Stomach (tissue), 9 donors: ENCODE measurements around the gene FBXL2. TPM values are rescaled to one million over a fixed set of nuclear protein-coding genes. Genes with fewer than 3 reads are reported as not detected.
A peak's percentile ranks its signal among the peaks of the same experiment; 100 is the strongest.

Source experiments
- DNase-seq, 2 donors: peaks; one replicate each; pipeline versions ENCODE4 v3.0.0 to v3.0.0-alpha.2; 2013 to 2019
- H3K27ac ChIP-seq, 5 donors: fragments of 200-600 bp in 4 of 5; sonication (generic) in 4 of 5; one replicate each; pipeline ENCODE4 v1.5.1; 2013 to 2019; ENCODE audit warnings: mild to moderate bottlenecking in 1 of 5, moderate library complexity in 1 of 5
- H3K27me3 ChIP-seq, 3 donors: fragments of 200-600 bp; sonication (generic); one replicate each; pipeline ENCODE4 v1.5.1; 2017 to 2019; ENCODE audit warnings: mixed run types in 1 of 3
- H3K36me3 ChIP-seq, 4 donors: fragments of 200-600 bp; sonication (generic); 1 replicate in 3 of 4; 2 replicates in 1 of 4; pipeline ENCODE4 v1.5.1; 2016 to 2019
- H3K4me1 ChIP-seq, 4 donors: fragments of 200-600 bp; sonication (generic); one replicate each; pipeline ENCODE4 v1.5.1; 2016 to 2019
- H3K4me3 ChIP-seq, 4 donors: fragments of 200-600 bp; sonication (generic) in 3 of 4; one replicate each; pipeline ENCODE4 v1.5.1; 2016 to 2019; ENCODE audit warnings: mild to moderate bottlenecking in 1 of 4
- H3K9me3 ChIP-seq, 4 donors: fragments of 200-600 bp; sonication (generic); one replicate each; pipeline ENCODE4 v1.5.1; 2016 to 2019
- EP300 ChIP-seq: sonication (generic); formaldehyde crosslinking; IDR thresholded peaks from one replicate; pipeline ENCODE4 v1.6.1; 2017; ENCODE audit warnings: antibody characterized with exemption
- POLR2A ChIP-seq, 4 donors: fragments of 450-650 bp; IDR thresholded peaks; one replicate each; pipeline ENCODE4 v1.6.1; 2016; ENCODE audit warnings: antibody characterized with exemption in 4 of 4, control low read depth in 2 of 4, mild to moderate bottlenecking in 1 of 4, moderate library complexity in 1 of 4
- POLR2AphosphoS5 ChIP-seq, 3 donors: sonication (generic); formaldehyde crosslinking; IDR thresholded peaks; one replicate each; pipeline ENCODE4 v1.6.1; 2016; ENCODE audit warnings: antibody characterized with exemption in 3 of 3
- WGBS, 5 donors: extraction: QIAGEN DNeasy Blood & Tissue Kit in 3 of 5; methylation state at CpG; one replicate each; pipeline versions ENCODE4 v1.1.5 to v1.1.7; 2013 to 2018; 5-methylcytosine and 5-hydroxymethylcytosine counted together
- intact Hi-C: fragments of 100-400 bp; cut with DNase I; formaldehyde crosslinking; loops from one replicate; pipeline ENCODE4 v1.15.1; 2023; ENCODE audit warnings: low total_unique reads
- polyA plus RNA-seq, 3 donors: library from polyadenylated mRNA; stranded (reverse); fragments of 200-250 nt; gene quantifications; one replicate each; pipeline ENCODE4 v1.2.3, GENCODE V29; 2013
- total RNA-seq, 5 donors: library from RNA; depleted of rRNA; stranded (reverse); fragments of >200 nt; gene quantifications; one replicate each; pipeline versions ENCODE4 v1.1.0 to v1.2.3, GENCODE V29; 2014 to 2016
- TF ChIP-seq, protein P1 (sequence below), 7 experiments: fragments of 450-650 bp in 4 of 7; fragments of 200-600 bp in 3 of 7; sonication (generic) in 3 of 7; IDR thresholded peaks; one replicate each; pipeline ENCODE4 v1.5.1; 2016 to 2019; ENCODE audit warnings: antibody characterized with exemption in 7 of 7, control low read depth in 2 of 7, mild to moderate bottlenecking in 1 of 7
- donor health status: healthy with polysubstance abuse.
- donor health status: Bipolar disorder and iron deficiency.
- donor health status: healthy.

Gene FBXL2
- total and polyA plus RNA-seq, 8 donors = 0.46 to 62.4 (median 9.4) TPM; not detected in 1

DNA sequence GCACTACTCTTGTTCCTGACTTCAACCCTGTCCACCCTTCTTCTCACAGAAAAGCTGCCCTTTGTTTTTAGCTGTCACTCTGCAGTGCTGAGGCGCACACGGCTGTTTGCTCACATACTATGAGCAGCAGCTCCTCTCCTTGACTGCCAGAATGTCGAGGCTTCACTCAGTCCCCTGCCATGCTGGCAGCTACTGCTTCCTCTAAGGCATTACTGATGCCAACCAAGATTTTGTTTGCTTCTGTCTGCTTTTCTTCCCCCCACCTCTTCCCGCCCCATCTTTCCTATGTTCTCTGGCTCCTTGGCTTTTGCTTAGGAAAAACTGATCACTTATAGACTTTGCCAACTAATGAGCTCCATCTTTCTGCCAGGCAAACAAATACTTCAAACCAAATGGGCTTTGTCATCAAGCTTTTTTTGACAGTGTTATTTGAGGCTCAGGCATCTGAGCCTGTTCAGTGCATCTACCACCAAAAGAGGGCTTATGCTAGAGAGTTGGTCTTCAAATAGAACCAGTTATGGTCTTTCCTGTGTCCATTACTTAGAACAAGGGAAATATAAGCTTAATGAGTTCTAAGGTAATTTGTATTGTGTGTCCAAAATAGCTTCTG is 81.0 kb downstream of the FBXL2 start:
- no peak for TF ChIP-seq POLR2A (IDR thresholded peaks at IDR 0.05)
- TF ChIP-seq EP300 = no peak
- TF ChIP-seq, protein P1, sequence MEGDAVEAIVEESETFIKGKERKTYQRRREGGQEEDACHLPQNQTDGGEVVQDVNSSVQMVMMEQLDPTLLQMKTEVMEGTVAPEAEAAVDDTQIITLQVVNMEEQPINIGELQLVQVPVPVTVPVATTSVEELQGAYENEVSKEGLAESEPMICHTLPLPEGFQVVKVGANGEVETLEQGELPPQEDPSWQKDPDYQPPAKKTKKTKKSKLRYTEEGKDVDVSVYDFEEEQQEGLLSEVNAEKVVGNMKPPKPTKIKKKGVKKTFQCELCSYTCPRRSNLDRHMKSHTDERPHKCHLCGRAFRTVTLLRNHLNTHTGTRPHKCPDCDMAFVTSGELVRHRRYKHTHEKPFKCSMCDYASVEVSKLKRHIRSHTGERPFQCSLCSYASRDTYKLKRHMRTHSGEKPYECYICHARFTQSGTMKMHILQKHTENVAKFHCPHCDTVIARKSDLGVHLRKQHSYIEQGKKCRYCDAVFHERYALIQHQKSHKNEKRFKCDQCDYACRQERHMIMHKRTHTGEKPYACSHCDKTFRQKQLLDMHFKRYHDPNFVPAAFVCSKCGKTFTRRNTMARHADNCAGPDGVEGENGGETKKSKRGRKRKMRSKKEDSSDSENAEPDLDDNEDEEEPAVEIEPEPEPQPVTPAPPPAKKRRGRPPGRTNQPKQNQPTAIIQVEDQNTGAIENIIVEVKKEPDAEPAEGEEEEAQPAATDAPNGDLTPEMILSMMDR (IDR thresholded peaks at IDR 0.05) = no peak
- no peak for TF ChIP-seq POLR2AphosphoS5 (IDR thresholded peaks at IDR 0.05)
- Histone ChIP-seq H3K27ac (no peak overlapping the region), H3K9me3 (no peaks in the 10 kb centered on the region), H3K27me3 (no peaks in the 10 kb centered on the region), H3K4me3 (no peak overlapping the region), H3K36me3 (no peaks in the 10 kb centered on the region), H3K4me1 (peaks cover 0 to 21% (median 9%) of the 10 kb centered on the region in 4 donors)
- intact Hi-C loops = no loop called here
- DNase-seq = peak in 1 of 2 donors; percentile 10
- 47 to 70% (median 53%) methylated on average over 4 of the region's 4 CpGs for WGBS, 5 donors

DNA sequence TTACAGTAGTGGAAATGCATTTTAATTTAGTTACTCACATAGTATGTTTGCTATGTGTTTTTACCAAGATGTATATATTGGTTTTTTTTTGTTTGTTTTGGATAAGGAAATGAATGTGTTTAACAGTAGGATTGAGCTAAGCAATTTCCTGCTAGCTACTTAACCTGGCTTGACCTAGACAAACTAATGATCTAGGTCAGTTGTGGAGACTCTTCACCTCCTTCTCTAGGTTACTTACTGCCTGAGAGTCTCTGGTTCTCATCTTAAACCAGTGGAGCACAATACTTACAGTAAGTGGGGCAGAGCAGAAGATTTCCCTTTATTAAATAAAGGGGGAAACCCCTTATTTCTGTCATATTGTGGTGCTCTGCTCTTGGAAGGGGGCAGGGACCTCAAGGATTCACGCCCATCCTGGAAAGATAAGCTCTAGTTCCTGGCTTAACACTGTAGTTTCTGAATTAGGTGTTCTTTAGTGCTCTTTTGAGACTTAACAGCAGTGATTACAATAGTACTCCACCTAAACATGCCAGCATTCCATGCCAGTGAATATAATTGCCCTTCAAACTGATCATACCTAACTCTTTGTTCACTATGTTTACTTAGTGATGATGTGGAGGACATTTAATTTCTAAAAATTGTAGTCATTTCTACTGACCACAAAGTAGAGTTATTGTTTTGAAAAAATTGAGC is 83.0 kb downstream of the FBXL2 start:
- Histone ChIP-seq H3K27ac (peak overlapping the region in 2 of 5 donors; percentile 10 to 49), H3K36me3 (peaks cover 0 to 6% (median 0%) of the 10 kb centered on the region in 4 donors), H3K9me3 (no peaks in the 10 kb centered on the region), H3K4me1 (peaks cover 0 to 18% (median 8%) of the 10 kb centered on the region in 4 donors), H3K4me3 (no peak overlapping the region), H3K27me3 (no peaks in the 10 kb centered on the region)
- peak in 1 of 2 donors; percentile 40 for DNase-seq
- WGBS, 5 donors = 22 to 58% (median 50%) methylated on average over 1 of the region's 1 CpG
- TF ChIP-seq, protein P1 (IDR thresholded peaks at IDR 0.05) = no peak
- no peak for TF ChIP-seq POLR2A (IDR thresholded peaks at IDR 0.05)
- TF ChIP-seq EP300 = no peak
- TF ChIP-seq POLR2AphosphoS5 (IDR thresholded peaks at IDR 0.05) = no peak
- intact Hi-C loops = no loop called here

DNA sequence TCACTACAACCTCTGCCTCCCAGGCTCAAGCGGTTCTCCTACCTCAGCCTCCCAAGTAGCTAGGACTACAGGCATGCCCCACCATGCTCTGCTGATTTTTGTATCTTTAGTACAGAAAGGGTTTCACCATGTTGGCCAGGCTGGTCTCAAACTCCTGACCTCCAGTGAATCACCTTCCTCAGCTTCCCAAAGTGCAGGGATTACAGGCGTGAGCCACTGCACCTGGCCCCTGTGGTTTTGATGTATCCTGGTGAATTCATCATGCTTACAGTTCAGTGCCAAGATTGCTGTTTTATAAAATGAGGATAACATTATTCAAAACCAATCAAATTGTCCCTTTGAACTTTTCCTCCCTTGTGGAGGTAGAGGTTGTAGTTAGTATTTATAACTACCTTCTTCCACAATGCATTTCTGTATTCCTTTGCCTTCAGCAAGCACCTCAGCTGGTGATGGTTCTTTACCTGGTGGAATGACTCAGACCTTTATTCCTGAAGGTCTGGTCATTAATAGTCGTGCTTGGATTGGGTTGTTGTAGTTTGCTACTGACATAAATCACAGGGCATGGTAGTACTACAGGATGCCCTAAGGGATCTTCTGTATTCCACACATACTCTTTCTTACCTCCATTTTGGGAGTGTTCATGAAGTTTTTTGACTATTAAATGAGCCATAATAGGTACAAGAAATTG is 86.0 kb downstream of the FBXL2 start:
- DNase-seq = no peak
- intact Hi-C loops = no loop called here
- 79 to 82% (median 81%) methylated on average over 3 of the region's 3 CpGs for WGBS, 5 donors

DNA sequence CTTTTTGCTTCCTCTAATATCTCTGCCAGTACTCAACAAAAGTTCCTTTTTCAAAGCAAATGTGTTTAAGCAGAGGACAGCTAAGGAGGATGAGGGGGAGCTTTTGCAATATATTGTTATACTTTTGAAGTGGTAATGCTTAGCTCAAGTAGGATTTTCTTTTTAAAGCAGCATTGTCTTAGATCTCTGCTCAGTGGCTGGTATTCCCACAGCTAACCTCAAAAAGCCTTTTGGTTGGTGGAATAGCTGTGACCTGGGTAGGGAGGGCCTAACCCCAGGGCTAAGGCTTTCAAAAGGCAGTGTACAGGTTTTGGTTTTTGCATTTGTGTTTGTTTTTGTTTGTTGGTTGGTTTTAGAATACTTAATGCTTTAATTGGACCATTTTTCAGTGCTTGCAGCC is 86.8 kb downstream of the FBXL2 start:
- H3K4me1 ChIP-seq = peaks cover 0 to 6% (median 0%) of the 10 kb centered on the region in 4 donors
- no peak for DNase-seq
- intact Hi-C loops = no loop called here

More for the DNA sequence above, 86.0 kb downstream of the FBXL2 start:
- TF ChIP-seq EP300 (no peak), POLR2AphosphoS5 (IDR thresholded peaks at IDR 0.05) (no peak), POLR2A (IDR thresholded peaks at IDR 0.05) (no peak)
- TF ChIP-seq, protein P1 (IDR thresholded peaks at IDR 0.05) = no peak
- H3K27ac ChIP-seq = no peak overlapping the region
- no peak overlapping the region for H3K4me3 ChIP-seq
- no peaks in the 10 kb centered on the region for H3K9me3 ChIP-seq
- peaks cover 0 to 7% (median 0%) of the 10 kb centered on the region in 4 donors for H3K4me1 ChIP-seq
- peaks cover 0 to 6% (median 0%) of the 10 kb centered on the region in 4 donors for H3K36me3 ChIP-seq
- no peaks in the 10 kb centered on the region for H3K27me3 ChIP-seq

More for the DNA sequence above, 86.8 kb downstream of the FBXL2 start:
- H3K27ac ChIP-seq = no peak overlapping the region
- H3K27me3 ChIP-seq = no peaks in the 10 kb centered on the region
- no peaks in the 10 kb centered on the region for H3K9me3 ChIP-seq
- H3K4me3 ChIP-seq = no peak overlapping the region
- H3K36me3 ChIP-seq = peaks cover 0 to 6% (median 0%) of the 10 kb centered on the region in 4 donors
- TF ChIP-seq EP300 = no peak
- TF ChIP-seq, protein P1 (IDR thresholded peaks at IDR 0.05) = no peak
- TF ChIP-seq POLR2AphosphoS5 (IDR thresholded peaks at IDR 0.05) = no peak
- no peak for TF ChIP-seq POLR2A (IDR thresholded peaks at IDR 0.05)
